Esophagus muscularis mucosa (tissue), 4 donors: Measurements from ENCODE around the gene TMPRSS9. TPM values are rescaled to one million over a fixed set of nuclear protein-coding genes. Genes with fewer than 3 reads are reported as not detected.

Experiments used
- DNase-seq: peaks from one replicate; pipeline ENCODE4 v3.0.0-alpha.2; 2017; ENCODE audit errors: extremely low spot score
- H3K27ac ChIP-seq, 4 donors: fragments of 200-600 bp; sonication (generic); replicated peaks in 1 of 4; 1 replicate in 3 of 4; 2 replicates in 1 of 4; pipeline ENCODE4 v1.5.1; 2016 to 2019; ENCODE audit warnings: mild to moderate bottlenecking in 1 of 4
- H3K27me3 ChIP-seq, 4 donors: fragments of 200-600 bp; sonication (generic); one replicate each; pipeline versions ENCODE4 v1.5.1 to v1.6.0; 2016 to 2019
- H3K36me3 ChIP-seq, 4 donors: fragments of 200-600 bp; sonication (generic); one replicate each; pipeline ENCODE4 v1.5.1; 2016 to 2019
- H3K4me1 ChIP-seq, 4 donors: fragments of 200-600 bp; sonication (generic); one replicate each; pipeline ENCODE4 v1.5.1; 2016 to 2019
- H3K4me3 ChIP-seq, 4 donors: fragments of 200-600 bp; sonication (generic); 1 replicate in 2 of 4; 2 replicates in 2 of 4; pipeline ENCODE4 v1.5.1; 2016 to 2019; ENCODE audit warnings: mild to moderate bottlenecking in 4 of 4, moderate library complexity in 1 of 4
- H3K9me3 ChIP-seq, 4 donors: fragments of 200-600 bp; sonication (generic); 1 replicate in 3 of 4; 2 replicates in 1 of 4; pipeline ENCODE4 v1.5.1; 2016 to 2019
- EP300 ChIP-seq: sonication (generic); formaldehyde crosslinking; IDR thresholded peaks from one replicate; pipeline ENCODE4 v1.6.1; 2017; ENCODE audit warnings: antibody characterized with exemption
- POLR2A ChIP-seq: fragments of 450-650 bp; IDR thresholded peaks from one replicate; pipeline ENCODE4 v1.6.1; 2017; ENCODE audit warnings: antibody characterized with exemption, moderate library complexity, mild to moderate bottlenecking, low read depth
- POLR2AphosphoS5 ChIP-seq, 2 donors: sonication (generic); formaldehyde crosslinking; IDR thresholded peaks; one replicate each; pipeline ENCODE4 v1.6.1; 2017; ENCODE audit warnings: antibody characterized with exemption in 2 of 2
- WGBS: methylation state at CpG from one replicate; pipeline ENCODE4 v1.1.5; 2018; 5-methylcytosine and 5-hydroxymethylcytosine counted together
- intact Hi-C: fragments of 100-400 bp; cut with DNase I; formaldehyde crosslinking; loops from one replicate; pipeline ENCODE4 v1.15.1; 2023
- total RNA-seq, 4 donors: library from RNA; depleted of rRNA; stranded (reverse); fragments of >200 nt; gene quantifications; one replicate each; pipeline versions ENCODE4 v1.1.0 to v1.2.1, GENCODE V29; 2016
- TF ChIP-seq, protein P1 (sequence below), 3 experiments: fragments of 200-600 bp in 2 of 3; fragments of 450-650 bp in 1 of 3; sonication (generic) in 2 of 3; IDR thresholded peaks; one replicate each; pipeline ENCODE4 v1.5.1; 2017 to 2019; ENCODE audit warnings: antibody characterized with exemption in 3 of 3, mild to moderate bottlenecking in 2 of 3, moderate library complexity in 1 of 3

The TMPRSS9 gene
- total RNA-seq, 4 donors from 2014 or later = 0.17 TPM; not detected in 3

DNA sequence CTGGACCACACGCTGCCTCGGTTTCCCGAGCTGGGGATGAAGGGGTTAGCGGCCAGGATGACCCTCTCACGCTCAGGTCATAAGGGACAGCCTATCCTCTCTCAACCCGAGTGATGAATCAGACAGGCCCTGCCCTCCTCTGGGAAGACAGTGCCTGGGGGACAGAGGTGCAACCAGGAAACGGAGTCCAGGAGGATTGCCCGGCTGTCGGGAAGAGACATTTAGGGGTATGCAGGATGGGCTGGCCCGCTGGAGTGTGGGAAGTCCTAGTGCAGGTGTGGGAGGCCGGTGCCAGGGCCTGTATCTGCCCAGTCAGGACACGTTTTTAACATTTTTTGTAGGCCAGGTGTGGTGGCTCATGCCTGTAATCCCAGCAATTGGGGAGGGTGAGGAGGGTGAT lies 40.0 kb upstream of the TMPRSS9 start:
- intact Hi-C loops = no loop called here

DNA sequence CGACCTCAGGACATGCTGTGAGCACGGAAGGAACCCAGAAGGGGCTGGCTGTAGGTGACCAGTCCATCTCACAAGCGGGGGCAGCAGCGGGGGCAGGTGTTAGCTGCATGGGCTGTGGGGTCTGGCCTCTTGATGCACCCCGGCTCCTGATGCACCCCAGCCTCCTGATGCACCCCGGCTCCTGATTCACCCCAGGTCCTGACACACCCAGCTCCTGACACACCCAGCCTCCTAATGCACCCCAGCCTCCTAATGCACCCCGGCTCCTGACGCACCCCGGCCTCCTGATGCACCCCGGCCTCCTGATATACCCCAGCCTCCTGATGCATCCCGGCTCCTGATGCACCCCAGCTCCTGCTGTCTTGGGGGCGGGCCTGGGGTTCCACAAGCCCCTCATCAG lies 39.1 kb upstream of the TMPRSS9 start:
- DNase-seq = no peak
- Histone ChIP-seq H3K36me3 (peaks cover 5 to 50% (median 49%) of the 10 kb centered on the region in 4 donors), H3K27ac (no peak overlapping the region), H3K4me1 (peaks cover 0 to 7% (median 3%) of the 10 kb centered on the region in 4 donors), H3K4me3 (no peak overlapping the region), H3K27me3 (no peaks in the 10 kb centered on the region), H3K9me3 (no peaks in the 10 kb centered on the region)
- 88% methylated on average over 10 of the region's 12 CpGs for WGBS
- TF ChIP-seq, protein P1, sequence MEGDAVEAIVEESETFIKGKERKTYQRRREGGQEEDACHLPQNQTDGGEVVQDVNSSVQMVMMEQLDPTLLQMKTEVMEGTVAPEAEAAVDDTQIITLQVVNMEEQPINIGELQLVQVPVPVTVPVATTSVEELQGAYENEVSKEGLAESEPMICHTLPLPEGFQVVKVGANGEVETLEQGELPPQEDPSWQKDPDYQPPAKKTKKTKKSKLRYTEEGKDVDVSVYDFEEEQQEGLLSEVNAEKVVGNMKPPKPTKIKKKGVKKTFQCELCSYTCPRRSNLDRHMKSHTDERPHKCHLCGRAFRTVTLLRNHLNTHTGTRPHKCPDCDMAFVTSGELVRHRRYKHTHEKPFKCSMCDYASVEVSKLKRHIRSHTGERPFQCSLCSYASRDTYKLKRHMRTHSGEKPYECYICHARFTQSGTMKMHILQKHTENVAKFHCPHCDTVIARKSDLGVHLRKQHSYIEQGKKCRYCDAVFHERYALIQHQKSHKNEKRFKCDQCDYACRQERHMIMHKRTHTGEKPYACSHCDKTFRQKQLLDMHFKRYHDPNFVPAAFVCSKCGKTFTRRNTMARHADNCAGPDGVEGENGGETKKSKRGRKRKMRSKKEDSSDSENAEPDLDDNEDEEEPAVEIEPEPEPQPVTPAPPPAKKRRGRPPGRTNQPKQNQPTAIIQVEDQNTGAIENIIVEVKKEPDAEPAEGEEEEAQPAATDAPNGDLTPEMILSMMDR (IDR thresholded peaks at IDR 0.05) = no peak
- TF ChIP-seq POLR2A = no peak
- TF ChIP-seq EP300 = no peak
- no peak for TF ChIP-seq POLR2AphosphoS5 (IDR thresholded peaks at IDR 0.05)
- intact Hi-C loops = no loop called here

More for the DNA sequence above, 40.0 kb upstream of the TMPRSS9 start:
- 72% methylated on average over 6 of the region's 12 CpGs for WGBS
- Histone ChIP-seq H3K4me1 (peaks cover 0 to 7% (median 3%) of the 10 kb centered on the region in 4 donors), H3K27ac (no peak overlapping the region), H3K9me3 (peaks cover 0 to 7% (median 5%) of the 10 kb centered on the region in 4 donors), H3K36me3 (peaks cover 5 to 41% (median 40%) of the 10 kb centered on the region in 4 donors), H3K27me3 (no peaks in the 10 kb centered on the region), H3K4me3 (no peak overlapping the region)
- DNase-seq = no peak
- TF ChIP-seq, protein P1 (IDR thresholded peaks at IDR 0.05) = no peak
- TF ChIP-seq EP300 = no peak
- TF ChIP-seq POLR2A = no peak
- TF ChIP-seq POLR2AphosphoS5 (IDR thresholded peaks at IDR 0.05) = no peak

DNA sequence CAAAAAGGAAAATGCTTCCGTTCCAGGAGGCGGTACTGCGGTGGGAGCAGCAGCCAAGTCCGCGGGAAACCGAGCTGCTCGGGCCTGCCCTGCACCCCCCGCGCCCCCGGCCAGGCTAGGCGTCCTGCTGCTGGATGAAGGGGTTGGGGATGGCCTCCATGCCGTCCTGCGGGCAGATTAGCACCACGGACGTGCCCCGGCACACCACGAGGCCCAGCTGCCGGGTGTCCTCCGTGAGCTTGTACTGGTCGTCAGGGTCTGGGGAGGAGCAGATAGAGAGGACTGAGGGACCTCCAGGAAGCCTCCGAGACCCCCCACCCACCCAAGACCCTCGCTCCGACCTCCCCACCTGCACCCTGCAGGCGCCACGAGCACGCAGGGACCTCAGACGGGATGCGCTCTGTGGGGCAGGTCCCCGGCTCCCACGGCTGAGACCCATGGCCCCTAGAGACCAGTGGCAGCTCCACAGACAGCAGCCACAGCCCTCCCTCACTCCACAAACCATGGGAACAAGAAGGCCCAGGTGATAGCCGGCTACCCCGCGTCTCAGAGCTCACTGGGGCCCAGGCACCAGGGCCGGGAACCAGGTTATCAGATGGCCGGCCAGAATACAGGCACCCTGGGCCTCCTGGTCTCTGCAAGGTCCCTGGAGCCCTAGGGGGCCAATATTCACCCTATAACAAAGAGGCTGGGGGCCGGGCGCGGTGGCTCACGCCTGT lies 38.3 kb upstream of the TMPRSS9 start:
- Histone ChIP-seq H3K4me1 (peaks cover 3 to 13% (median 7%) of the 10 kb centered on the region in 4 donors), H3K27ac (no peak overlapping the region), H3K36me3 (peaks cover 5 to 53% (median 50%) of the 10 kb centered on the region in 4 donors)

DNA sequence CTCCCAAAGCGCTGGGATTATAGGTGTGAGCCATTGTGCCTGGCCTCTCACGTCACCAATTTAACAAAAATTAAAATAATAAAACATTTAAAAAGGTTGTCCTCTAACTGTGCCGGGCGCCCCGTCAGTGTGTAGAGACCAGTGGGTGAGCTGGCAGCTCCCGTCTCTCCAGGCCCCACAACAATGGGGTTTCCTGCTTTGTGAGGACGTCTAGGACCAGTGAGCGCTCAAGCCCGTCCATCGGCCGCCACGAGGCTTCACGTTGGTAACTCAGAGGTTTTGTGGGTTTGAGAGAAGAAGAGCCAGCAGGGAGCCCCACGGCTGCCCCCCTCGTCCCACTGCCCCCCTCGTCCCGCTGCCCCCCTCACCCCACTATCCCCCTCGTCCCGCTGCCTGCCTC lies 36.4 kb upstream of the TMPRSS9 start:
- DNase-seq = no peak
- no peak overlapping the region for H3K27ac ChIP-seq
- intact Hi-C loops = no loop called here
- TF ChIP-seq, protein P1 (IDR thresholded peaks at IDR 0.05) = no peak
- no peak for TF ChIP-seq POLR2AphosphoS5 (IDR thresholded peaks at IDR 0.05)
- no peak for TF ChIP-seq POLR2A
- no peak for TF ChIP-seq EP300
- peaks cover 15 to 26% (median 20%) of the 10 kb centered on the region in 4 donors for H3K4me1 ChIP-seq
- H3K36me3 ChIP-seq = peaks cover 5 to 53% (median 50%) of the 10 kb centered on the region in 4 donors
- H3K9me3 ChIP-seq = no peaks in the 10 kb centered on the region
- no peak overlapping the region for H3K4me3 ChIP-seq
- no peaks in the 10 kb centered on the region for H3K27me3 ChIP-seq
- WGBS = 92% methylated on average over 16 of the region's 19 CpGs

More for the DNA sequence above, 38.3 kb upstream of the TMPRSS9 start:
- intact Hi-C loops = no loop called here
- H3K9me3 ChIP-seq = no peaks in the 10 kb centered on the region
- 86% methylated on average over 30 of the region's 39 CpGs for WGBS
- no peaks in the 10 kb centered on the region for H3K27me3 ChIP-seq
- H3K4me3 ChIP-seq = no peak overlapping the region
- DNase-seq = no peak
- TF ChIP-seq, protein P1 (IDR thresholded peaks at IDR 0.05) = no peak
- TF ChIP-seq EP300 (no peak), POLR2AphosphoS5 (IDR thresholded peaks at IDR 0.05) (no peak), POLR2A (no peak)
